HepG2 (cell line): ENCODE measurements around the gene CD2AP. TPM values are rescaled to one million over a fixed set of nuclear protein-coding genes. Genes with fewer than 3 reads are reported as not detected.

Experiments
- ATAC-seq: fragments of 200-7000 bp; cut with Tn5 transposase; 3 replicates; pipeline ENCODE4 v1.9.1; 2020; ENCODE audit warnings: mild to moderate bottlenecking, moderate library complexity
- BruUV-seq: library from RNA; stranded (reverse); fragments of 400-500 nt; replicated peaks from 2 replicates; lab custom pipeline; 2021; lab: Mats Ljungman, UMichigan
- CTCF ChIA-PET: fragments of 300-600 bp; formaldehyde crosslinking; extraction: SDS; loops from one replicate; lab custom pipeline; 2021; ENCODE audit warnings: low total read pairs, inconsistent platforms, low intra/inter-chr PET ratio; lab: Yijun Ruan, JAX
- POLR2A ChIA-PET: fragments of 350-600 bp; sonication (Branson Sonifier 250); formaldehyde crosslinking; loops from one replicate; lab custom pipeline; 2020; ENCODE audit warnings: antibody characterized with exemption, inconsistent platforms; lab: Yijun Ruan, JAX
- DNase-seq: peaks from one replicate; pipeline ENCODE4 v3.0.0-alpha.2; 2015; ENCODE audit warnings: low spot score
- FAIRE-seq: peaks from 3 replicates; lab custom pipeline; 2011; peaks lifted over from hg19 to GRCh38; lab: Jason Lieb, UNC
- H2AFZ ChIP-seq: one replicate; pipeline ENCODE4 v1.6.1; 2011; ENCODE audit warnings: low read length, inconsistent platforms
- H3K27ac ChIP-seq: fragments of 300-600 bp; 3 replicates; pipeline ENCODE4 v1.8.0; 2011; ENCODE audit warnings: mixed run types, mild to moderate bottlenecking, mixed read lengths, low read length, inconsistent platforms; ENCODE audit not compliant: insufficient read depth; ENCODE audit errors: extremely low read length
- H3K27me3 ChIP-seq, 2 experiments: fragments of 200-600 bp in 1 of 2; 2 replicates in 1 of 2; 3 replicates in 1 of 2; pipeline versions ENCODE4 v1.6.0 to v1.8.0; 2011; ENCODE audit warnings: low read length in 2 of 2, mild to moderate bottlenecking in 2 of 2, moderate library complexity in 2 of 2, inconsistent platforms in 1 of 2; ENCODE audit not compliant: insufficient read depth in 2 of 2, control insufficient read depth in 1 of 2
- H3K36me3 ChIP-seq, 2 experiments: fragments of 200-600 bp in 1 of 2; replicated peaks in 1 of 2; 2 replicates in 1 of 2; 3 replicates in 1 of 2; pipeline versions ENCODE4 v1.5.1 to v1.8.0; 2011; ENCODE audit warnings: low read length in 2 of 2, inconsistent platforms in 1 of 2; ENCODE audit not compliant: insufficient read depth in 2 of 2, control insufficient read depth in 1 of 2
- H3K4me1 ChIP-seq: 2 replicates; pipeline ENCODE4 v1.5.1; 2012; ENCODE audit warnings: low read length, inconsistent platforms; ENCODE audit not compliant: insufficient read depth
- H3K4me2 ChIP-seq: 2 replicates; pipeline ENCODE4 v1.6.0; 2011; ENCODE audit warnings: low read depth, low read length, inconsistent platforms
- H3K4me3 ChIP-seq, 3 experiments: fragments of 200-600 bp in 1 of 3; sonication (generic), shearing (Covaris generic) in 1 of 3; replicated peaks in 1 of 3; 2 replicates each; pipeline ENCODE4 v1.5.1; 2011 to 2016; ENCODE audit warnings: low read length in 3 of 3, inconsistent platforms in 2 of 3, low read depth in 2 of 3, mild to moderate bottlenecking in 2 of 3, control low read depth in 1 of 3, mixed read lengths in 1 of 3; ENCODE audit not compliant: insufficient read depth in 1 of 3
- H3K79me2 ChIP-seq: one replicate; pipeline ENCODE4 v1.6.1; 2011; ENCODE audit warnings: low read length, inconsistent platforms; ENCODE audit not compliant: insufficient read depth
- H3K9ac ChIP-seq: 2 replicates; pipeline ENCODE4 v1.6.0; 2011; ENCODE audit warnings: mild to moderate bottlenecking, low read depth, low read length, inconsistent platforms; ENCODE audit not compliant: insufficient read depth
- H3K9me3 ChIP-seq: 2 replicates; pipeline ENCODE4 v1.5.1; 2012; ENCODE audit warnings: mild to moderate bottlenecking, low read length
- H4K20me1 ChIP-seq: 2 replicates; pipeline ENCODE4 v1.6.0; 2011; ENCODE audit warnings: inconsistent platforms, mild to moderate bottlenecking, low read length, moderate library complexity; ENCODE audit not compliant: insufficient read depth
- NR2F6 ChIP-seq, 2 experiments: IDR thresholded peaks; 2 replicates each; pipeline ENCODE4 v1.6.1; 2016; ENCODE audit warnings: antibody characterized with exemption in 1 of 2, mild to moderate bottlenecking in 1 of 2
- POLR2A ChIP-seq, 2 experiments: IDR thresholded peaks; 2 replicates each; pipeline ENCODE4 v1.6.1; 2011; ENCODE audit warnings: low read depth in 2 of 2, low read length in 2 of 2, mild to moderate bottlenecking in 1 of 2, moderate library complexity in 1 of 2; ENCODE audit not compliant: insufficient read depth in 1 of 2
- SPEN ChIP-seq: sonication (generic); formaldehyde crosslinking; IDR thresholded peaks from 2 replicates; pipeline ENCODE4 v1.5.1; 2020; ENCODE audit warnings: low read depth, mild to moderate bottlenecking, missing genetic modification reagents
- ZMYM3 ChIP-seq: sonication (generic); formaldehyde crosslinking; IDR thresholded peaks from 2 replicates; pipeline ENCODE4 v1.5.1; 2020; ENCODE audit warnings: mild to moderate bottlenecking, missing genetic modification reagents
- ZNF121 ChIP-seq: sonication (generic); formaldehyde crosslinking; IDR thresholded peaks from 2 replicates; pipeline ENCODE4 v1.5.0; 2020; ENCODE audit warnings: mild to moderate bottlenecking, missing genetic modification reagents
- ZNF18 ChIP-seq: sonication (generic); formaldehyde crosslinking; IDR thresholded peaks from 2 replicates; pipeline ENCODE4 v1.8.0; 2022; ENCODE audit warnings: mild to moderate bottlenecking, missing genetic modification reagents; ENCODE audit not compliant: insufficient replicate concordance
- ZNF691 ChIP-seq: sonication (generic); formaldehyde crosslinking; IDR thresholded peaks from 2 replicates; pipeline ENCODE4 v1.4.0; 2020; ENCODE audit warnings: missing genetic modification reagents, low read depth, mild to moderate bottlenecking, borderline replicate concordance
- ZNF770 ChIP-seq: sonication (generic); formaldehyde crosslinking; IDR thresholded peaks from 2 replicates; pipeline ENCODE4 v1.5.0; 2020; ENCODE audit warnings: mild to moderate bottlenecking, missing genetic modification reagents
- WGBS: methylation state at CpG from one replicate; pipeline ENCODE4 v1.1.6; 2017; ENCODE audit warnings: low lambda C conversion rate; 5-methylcytosine and 5-hydroxymethylcytosine counted together
- in situ Hi-C: cut with HindIII; loops from 2 replicates; pipeline ENCODE4 v1.10.0; 2017; ENCODE audit warnings: low pct_unique_long_range_greater_than_20kb; ENCODE audit not compliant: extremely low pct_ligation_motif_present
- intact Hi-C: fragments of 100-400 bp; cut with micrococcal nuclease; formaldehyde crosslinking; loops from one replicate; pipeline ENCODE4 v1.10.0; 2022; ENCODE audit not compliant: unreplicated experiment
- polyA plus RNA-seq, 8 experiments: library from polyadenylated mRNA; depleted of rRNA in 3 of 8; stranded (reverse) in 7 of 8; unstranded in 1 of 8; fragments of >200 nt; fragmentation: Illumina TruSeq in 4 of 8; extraction: Trizol in 4 of 8; gene quantifications; 2 replicates each; pipeline versions ENCODE4 v1.2.1 to v1.2.3, GENCODE V29; 2011 to 2016; ENCODE audit warnings: low read depth in 4 of 8, missing spikeins in 1 of 8, mixed read lengths in 1 of 8; ENCODE audit not compliant: insufficient read depth in 1 of 8
- total RNA-seq, 5 experiments: library from RNA; depleted of rRNA; stranded (reverse); fragments of >200 nt; fragmentation: Illumina TruSeq; extraction: Trizol; gene quantifications; 2 replicates each; pipeline ENCODE4 v1.2.3, GENCODE V29; 2016; ENCODE audit warnings: low read depth in 1 of 5

CD2AP gene
- total and polyA plus RNA-seq, 2 of the 13 experiments (the other 11 are each of a cell fraction or from before 2014, with no cell fraction given) = 8.6 to 31.9 TPM

DNA sequence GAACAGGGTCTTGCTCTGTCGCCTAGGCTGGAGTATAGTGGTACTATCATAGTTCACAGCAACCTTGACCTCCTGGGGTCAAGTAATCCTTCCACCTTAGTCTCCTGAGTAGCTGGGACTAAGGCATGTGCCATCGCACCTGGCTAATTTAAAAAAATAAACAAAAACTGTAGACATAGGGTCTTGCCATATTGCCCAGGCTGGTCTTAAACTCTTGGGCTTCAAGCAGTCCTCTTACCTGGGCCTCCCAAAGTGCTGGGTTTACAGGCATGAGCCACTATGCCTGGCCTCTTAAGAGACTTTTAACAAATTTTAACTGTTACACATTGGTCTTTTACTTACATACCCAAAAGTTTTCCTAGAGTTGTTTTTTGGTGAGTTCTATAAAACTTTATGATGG lies 12.4 kb downstream of the CD2AP start:
- Histone ChIP-seq H3K36me3 (no peaks in the 10 kb centered on the region), H3K4me1 (peaks cover 35% of the 10 kb centered on the region), H3K9ac (no peak overlapping the region), H4K20me1 (peaks cover 53% of the 10 kb centered on the region), H3K27ac (no peak overlapping the region), H3K9me3 (no peaks in the 10 kb centered on the region), H2AFZ (no peak overlapping the region), H3K27me3 (no peaks in the 10 kb centered on the region), H3K4me2 (no peak overlapping the region), H3K4me3 (no peak overlapping the region), H3K79me2 (peaks cover 96% of the 10 kb centered on the region)
- ChIA-PET CTCF (no interaction called here), POLR2A (interaction anchor here (1.9 kb wide), 1 partner anchor 12 kb away, joined by 6 read pairs; the partner anchor contains the start of gene CD2AP)
- in situ Hi-C loops = no loop called here
- FAIRE-seq (no peak), ATAC-seq (no peak), DNase-seq (no peak)
- no peak for TF ChIP-seq SPEN
- no peak for TF ChIP-seq ZNF691
- 0 out of 2 replicates have a peak, but pooled peaks have one; percentile 36 for TF ChIP-seq NR2F6 (IDR thresholded peaks at IDR 0.05)
- TF ChIP-seq NR2F6 (CRISPR knock-in tag; IDR thresholded peaks at IDR 0.05) = no peak
- no peak for TF ChIP-seq ZNF18 (CRISPR knock-in tag)
- TF ChIP-seq ZNF770 (CRISPR knock-in tag) = peak; percentile 68; the same call in 1 of the 2 replicates
- TF ChIP-seq ZNF121 (CRISPR knock-in tag) = peak; percentile 80
- TF ChIP-seq ZMYM3 = 0 out of 2 replicates have a peak, but pooled peaks have one; percentile 18
- TF ChIP-seq POLR2A (IDR thresholded peaks at IDR 0.05; ENCODE audit: insufficient read depth in 1 of 2, low read depth in 2 of 2, low read length in 2 of 2) = no peak
- intact Hi-C loops = no loop called here
- WGBS = 92% methylated on average over 2 of the region's 2 CpGs
- no TSS peak for BruUV-seq
